Skin of body (tissue), 2 donors: ENCODE data around the gene CCDC175. TPM values are rescaled to one million over a fixed set of nuclear protein-coding genes. Genes with fewer than 3 reads are reported as not detected.

ENCODE experiments used
- DNase-seq: peaks from one replicate; lab custom pipeline; 2025; lab: John Stamatoyannopoulos, UW
- total RNA-seq: library from RNA; depleted of rRNA; stranded (reverse); fragments of >200 nt; gene quantifications from one replicate; pipeline ENCODE4 v1.2.3, GENCODE V29; 2014

Gene CCDC175
- total RNA-seq, 1 donor from 2014 or later: not detected

- peak; percentile 49 for DNase-seq
Observed at GRCh38 chr14:59482541-59483331, 93.9 kb downstream of the CCDC175 start.

DNA sequence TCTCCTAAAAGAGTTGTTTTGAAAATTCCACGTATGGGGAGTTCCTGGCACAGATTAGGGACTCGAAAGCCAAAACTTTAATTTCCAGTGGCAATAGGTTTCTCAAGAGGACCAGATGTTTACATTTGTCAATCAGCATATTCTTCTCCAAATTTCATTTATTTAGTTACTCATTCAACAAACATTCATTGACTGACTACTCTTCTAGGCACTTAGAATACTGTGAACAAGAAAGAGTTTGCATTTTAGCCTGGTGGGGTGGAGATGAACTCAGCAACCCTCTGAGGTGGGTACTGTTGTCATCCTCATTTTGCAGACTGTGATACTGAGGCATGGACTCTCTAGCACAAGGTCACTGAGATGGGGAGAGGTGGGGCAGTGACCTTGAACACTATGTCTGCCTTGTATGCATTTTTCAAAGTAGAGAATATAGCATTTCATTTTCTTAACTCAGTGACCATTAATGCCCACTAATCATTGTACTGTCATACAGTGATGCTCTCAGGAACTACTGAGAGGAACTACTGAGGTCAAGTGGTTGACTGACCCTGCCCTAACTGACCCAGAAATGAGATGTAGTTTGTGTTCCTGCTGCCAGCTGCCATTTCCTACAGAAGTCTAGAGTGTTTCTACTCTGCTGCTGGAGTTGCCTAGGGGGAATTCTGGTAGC, 94.6 kb downstream of the CCDC175 start:
- peak; percentile 7 for DNase-seq

DNA sequence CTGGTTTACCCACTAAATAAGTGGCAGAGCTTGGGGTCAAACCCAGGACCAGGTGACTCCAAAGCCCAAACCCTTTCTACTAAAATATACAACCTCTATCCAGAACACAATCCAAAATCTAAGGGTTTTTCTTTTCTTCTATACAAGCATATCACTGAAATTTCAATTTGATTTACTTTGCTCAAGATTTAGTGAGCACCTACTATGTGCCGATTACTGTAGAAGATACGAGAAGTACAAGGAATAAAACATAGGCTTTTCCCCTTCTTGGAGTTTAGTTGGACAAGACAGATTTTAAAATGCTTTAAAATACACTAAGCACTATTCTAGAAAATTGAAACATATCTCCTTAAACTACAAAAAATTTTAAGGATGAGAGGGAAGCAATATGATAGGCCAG, 95.2 kb downstream of the CCDC175 start:
- no peak for DNase-seq

DNA sequence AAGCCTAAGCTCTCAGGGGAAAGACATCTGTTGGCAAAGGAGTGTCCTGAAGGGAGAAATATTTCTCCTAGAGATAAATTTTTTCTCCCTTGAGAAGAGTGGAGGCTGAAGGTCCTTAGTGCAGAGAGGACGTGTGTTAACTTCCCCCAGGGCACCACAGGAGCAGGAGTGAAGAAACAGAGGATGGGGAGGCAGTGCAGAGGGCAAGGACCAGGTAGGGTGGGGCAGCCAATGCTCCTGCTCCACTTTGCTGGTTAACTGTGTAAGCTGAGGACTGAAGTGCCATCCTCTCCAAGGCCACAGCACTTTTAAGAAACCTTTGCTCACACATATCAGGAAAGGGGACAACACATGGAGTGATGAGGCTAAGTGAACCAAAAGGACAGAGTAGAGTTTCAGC, 96.4 kb downstream of the CCDC175 start:
- no peak for DNase-seq

DNA sequence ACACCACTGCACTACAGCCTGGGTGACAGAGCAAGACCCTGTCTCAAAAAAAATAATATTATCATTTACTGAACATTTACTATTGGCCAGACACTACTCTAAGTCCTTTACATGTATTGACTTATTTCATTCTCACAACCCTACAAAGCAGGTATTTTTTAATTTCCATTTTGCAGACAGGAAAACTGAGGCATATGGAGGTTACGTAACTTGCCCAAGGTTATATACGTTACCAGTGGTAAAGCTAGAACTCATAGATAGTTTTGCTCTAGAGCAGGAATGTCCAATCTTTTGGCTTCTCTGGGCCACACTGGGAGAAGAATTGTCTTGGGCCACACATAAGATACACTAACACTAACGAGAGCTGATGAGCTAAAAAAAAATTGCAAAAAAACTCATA, 98.1 kb downstream of the CCDC175 start:
- DNase-seq: no peak

GRCh38 chr14:59475709-59476108, 100.9 kb downstream of the CCDC175 start:
- no peak for DNase-seq

DNA sequence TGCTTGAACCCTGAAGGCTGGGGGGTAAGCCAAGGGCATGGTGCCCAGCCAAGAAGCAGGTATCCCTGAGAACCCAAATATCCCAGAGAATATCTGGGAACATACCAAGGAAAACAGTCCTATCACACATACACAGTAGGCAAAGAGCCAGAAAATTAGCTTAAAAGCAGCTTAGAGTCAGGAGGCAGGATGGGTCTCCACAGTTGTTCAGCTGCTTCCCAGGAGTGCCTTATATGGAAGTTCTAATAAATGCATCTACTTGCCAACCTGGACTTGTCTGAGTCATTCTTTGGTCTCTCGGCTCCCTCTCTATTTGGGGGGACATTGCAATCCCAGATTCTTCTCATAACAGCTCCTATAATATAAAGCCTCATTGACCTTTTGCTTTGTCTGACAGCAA, 102.4 kb downstream of the CCDC175 start:
- DNase-seq: no peak

- no peak for DNase-seq
Observed at GRCh38 chr14:59465316-59466135, 111.1 kb downstream of the CCDC175 start, which contains the start of gene GPR135. Gene GPR135, minus strand, starts transcription at chr14:59465380. Its CDS starts 154 bp downstream, at chr14:59465226.

DNA sequence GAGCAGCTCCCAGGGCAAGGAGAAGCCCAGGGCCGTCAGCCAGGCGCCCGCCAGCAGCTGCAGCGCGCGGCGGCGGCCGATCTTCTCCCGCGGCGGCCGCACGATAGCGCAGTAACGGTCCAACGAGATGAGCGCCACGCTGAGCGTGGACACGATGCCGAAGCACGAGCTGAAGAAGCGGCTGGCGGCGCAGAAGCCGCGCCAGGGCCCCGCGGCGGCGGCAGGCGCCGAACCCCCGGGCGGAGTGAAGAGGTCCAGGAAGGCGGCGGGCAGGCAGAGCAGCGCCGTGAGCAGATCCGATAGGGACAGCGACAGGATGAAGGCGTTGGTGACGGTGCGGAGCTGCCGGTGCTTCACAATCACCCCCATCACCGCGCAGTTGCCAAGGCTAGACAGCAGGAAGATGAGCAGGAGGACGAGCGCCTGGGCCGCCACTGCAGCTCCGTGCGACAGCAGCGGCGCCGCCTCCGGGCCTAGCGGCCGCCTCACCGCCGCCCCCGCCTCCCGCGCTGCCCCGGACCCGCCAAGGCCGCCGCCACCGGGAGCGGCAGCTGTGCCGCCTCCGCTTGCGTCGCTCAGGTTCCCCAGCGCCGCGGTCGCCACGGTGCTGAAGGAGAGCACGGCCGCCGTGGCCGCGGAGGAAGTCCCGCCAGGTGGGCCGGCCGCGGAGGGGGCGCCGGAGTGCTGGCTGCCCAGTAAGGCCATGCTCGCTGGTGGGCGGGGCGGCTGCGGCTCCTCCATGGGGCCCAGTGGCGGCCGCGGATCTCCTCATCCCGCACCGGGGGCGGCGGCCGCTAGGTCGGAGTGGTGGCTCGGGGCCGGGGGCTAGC, 111.9 kb downstream of the CCDC175 start:
- peak; percentile 20 for DNase-seq

DNA sequence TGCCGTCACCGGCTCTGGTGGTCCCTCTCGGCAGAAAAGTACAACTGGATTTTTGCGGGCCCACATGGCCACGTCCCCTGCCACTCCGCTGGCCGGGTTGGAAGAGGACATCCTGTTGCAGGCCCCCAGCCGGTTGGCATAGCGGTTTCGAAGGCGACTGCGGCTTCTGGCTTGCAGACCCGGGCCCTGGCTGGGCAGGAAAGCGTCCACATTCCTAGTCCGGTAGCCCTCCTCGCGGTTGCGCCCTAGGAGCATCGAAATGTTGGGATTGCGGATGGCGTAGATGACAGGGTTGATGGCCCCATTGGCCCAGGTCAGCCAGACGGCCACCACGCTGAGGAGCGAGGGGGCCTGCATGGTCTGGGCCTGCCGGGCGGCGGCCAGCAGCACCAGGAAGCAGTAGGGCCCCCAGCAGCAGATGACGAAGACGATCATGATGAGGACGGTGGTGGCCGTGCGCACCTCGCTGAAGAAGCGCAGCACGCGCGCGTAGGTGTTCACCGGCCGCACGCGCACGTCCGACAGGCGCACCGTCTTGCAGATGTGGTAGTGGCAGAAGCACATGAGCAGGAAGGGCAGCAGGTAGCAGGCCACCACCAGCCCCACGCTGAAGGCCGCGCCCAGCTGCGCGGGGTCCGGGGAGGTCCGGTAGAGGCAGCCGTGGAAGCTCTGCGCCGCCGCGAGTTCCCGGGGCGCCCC, 112.7 kb downstream of the CCDC175 start:
- DNase-seq: no peak

DNA sequence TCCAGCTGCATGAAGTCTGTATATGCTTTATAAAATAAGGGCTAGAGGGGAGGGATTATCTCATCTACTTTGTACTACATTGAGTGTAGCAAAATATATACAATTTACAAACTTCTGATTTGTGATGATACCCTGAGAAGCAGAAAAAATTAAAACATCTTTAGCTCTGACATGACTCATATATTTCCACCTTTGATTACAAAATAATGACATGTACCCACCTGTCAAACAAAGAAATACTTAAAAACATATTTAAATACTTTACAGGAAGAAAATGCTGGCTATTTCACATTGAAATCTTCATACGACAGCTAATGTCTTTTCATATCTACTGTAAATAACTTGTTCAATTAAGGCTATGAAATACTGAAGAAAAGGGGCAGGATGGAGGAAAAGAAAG, 114.7 kb downstream of the CCDC175 start:
- no peak for DNase-seq

- no peak for DNase-seq
Observed at GRCh38 chr14:59460378-59460777, 116.2 kb downstream of the CCDC175 start.

GRCh38 chr14:59458486-59458885, 118.1 kb downstream of the CCDC175 start:
- DNase-seq: no peak

GRCh38 chr14:59455411-59455810, 121.2 kb downstream of the CCDC175 start:
- no peak for DNase-seq

Other genes starting within 250 kb of the CCDC175 start
- gene GPR135, start 111.4 kb downstream of the CCDC175 start, total RNA-seq: 3.2 TPM
- gene L3HYPDH, start 92.4 kb downstream of the CCDC175 start, total RNA-seq: 35.1 TPM
- 57.7 TPM for gene JKAMP, start 92.3 kb downstream of the CCDC175 start, total RNA-seq